ENCODE data around the gene KHDC1.

DNA sequence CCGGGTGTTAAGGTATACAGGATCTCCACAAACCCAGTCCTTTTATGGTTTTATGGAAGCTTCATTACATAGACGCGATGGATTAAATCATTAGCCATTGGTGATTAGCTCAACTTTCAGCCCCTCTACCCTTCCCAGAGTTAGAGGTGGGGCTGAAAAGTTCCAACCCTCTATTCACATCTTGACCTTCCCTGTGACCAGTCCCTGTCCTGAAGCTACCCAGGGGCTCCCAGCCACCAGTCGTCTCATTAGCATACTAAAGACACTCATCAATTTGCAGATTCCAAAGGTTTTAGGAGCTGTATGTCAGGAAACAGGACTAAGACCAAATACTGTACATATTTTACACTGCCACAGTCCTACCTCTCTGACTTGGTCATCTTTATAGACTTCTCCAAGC lies 58.7 kb downstream of the KHDC1 start:
- TF ChIP-seq POLR2A (IDR thresholded peaks at IDR 0.05), result no peak
- TF ChIP-seq, protein P1, sequence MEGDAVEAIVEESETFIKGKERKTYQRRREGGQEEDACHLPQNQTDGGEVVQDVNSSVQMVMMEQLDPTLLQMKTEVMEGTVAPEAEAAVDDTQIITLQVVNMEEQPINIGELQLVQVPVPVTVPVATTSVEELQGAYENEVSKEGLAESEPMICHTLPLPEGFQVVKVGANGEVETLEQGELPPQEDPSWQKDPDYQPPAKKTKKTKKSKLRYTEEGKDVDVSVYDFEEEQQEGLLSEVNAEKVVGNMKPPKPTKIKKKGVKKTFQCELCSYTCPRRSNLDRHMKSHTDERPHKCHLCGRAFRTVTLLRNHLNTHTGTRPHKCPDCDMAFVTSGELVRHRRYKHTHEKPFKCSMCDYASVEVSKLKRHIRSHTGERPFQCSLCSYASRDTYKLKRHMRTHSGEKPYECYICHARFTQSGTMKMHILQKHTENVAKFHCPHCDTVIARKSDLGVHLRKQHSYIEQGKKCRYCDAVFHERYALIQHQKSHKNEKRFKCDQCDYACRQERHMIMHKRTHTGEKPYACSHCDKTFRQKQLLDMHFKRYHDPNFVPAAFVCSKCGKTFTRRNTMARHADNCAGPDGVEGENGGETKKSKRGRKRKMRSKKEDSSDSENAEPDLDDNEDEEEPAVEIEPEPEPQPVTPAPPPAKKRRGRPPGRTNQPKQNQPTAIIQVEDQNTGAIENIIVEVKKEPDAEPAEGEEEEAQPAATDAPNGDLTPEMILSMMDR (IDR thresholded peaks at IDR 0.05), result no peak

All from esophagus squamous epithelium (tissue), 4 donors.